SK-N-DZ (cell line): ENCODE measurements around the gene IMMP2L.

Source experiments
- DNase-seq: peaks from one replicate; pipeline ENCODE4 v3.0.0-alpha.2; 2015; ENCODE audit warnings: low spot score

Gene IMMP2L

DNA sequence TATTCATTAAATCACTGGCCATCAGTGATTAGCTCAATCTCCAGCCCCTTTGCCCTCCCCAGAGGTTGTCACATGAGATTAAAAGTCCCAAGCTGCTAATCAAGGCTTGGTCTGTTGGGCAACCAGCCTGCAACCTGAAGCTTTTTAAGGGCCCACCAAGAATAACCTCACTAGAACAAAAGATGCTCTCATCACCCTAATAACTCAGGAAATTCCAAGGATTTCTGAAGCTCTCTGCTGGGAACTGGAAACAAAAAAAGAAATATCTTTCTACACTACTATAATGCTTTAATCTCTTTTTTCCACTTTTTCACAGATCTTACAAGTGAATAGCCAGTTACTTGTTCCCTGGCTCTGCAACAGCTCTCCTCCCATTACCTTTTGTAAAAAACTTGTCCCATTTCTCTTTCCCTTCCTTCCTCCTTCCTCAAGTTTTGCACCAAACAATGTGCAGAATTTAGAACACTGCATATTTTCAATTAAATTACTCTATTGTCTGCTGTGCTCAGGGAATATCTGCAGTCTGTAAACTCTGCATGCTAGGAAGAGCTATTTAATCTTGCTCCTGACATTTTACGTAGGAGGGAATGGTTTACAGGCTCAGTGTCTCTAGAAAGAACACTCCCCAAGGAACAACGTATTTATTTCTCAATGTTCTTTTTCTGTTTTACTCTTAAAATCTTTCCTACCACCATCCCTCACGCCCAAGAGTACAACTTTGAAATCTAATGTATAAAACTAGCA is 169.1 kb downstream of the IMMP2L start:
- no peak for DNase-seq

GRCh38 chr7:111392294-111392693 is 170.0 kb downstream of the IMMP2L start:
- no peak for DNase-seq

DNA sequence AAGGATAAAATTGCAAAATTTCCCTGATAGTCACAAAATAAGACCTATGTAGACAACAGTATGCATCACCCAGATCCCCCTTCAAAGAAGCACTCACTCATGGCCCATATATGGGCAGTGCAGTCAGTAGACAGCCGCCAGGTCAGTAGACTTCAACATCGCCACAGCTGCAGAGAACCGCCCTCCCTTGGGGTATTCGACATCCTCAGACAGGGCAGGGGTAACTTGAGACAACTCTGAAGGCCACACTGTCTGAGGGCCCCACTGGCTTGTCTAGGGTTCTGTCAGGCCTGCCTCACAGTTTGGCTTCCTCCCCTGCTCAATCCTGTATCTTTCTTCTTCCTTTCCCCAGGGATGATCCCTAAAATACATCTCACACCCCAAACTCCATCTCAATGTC is 172.3 kb downstream of the IMMP2L start:
- DNase-seq, result no peak

DNA sequence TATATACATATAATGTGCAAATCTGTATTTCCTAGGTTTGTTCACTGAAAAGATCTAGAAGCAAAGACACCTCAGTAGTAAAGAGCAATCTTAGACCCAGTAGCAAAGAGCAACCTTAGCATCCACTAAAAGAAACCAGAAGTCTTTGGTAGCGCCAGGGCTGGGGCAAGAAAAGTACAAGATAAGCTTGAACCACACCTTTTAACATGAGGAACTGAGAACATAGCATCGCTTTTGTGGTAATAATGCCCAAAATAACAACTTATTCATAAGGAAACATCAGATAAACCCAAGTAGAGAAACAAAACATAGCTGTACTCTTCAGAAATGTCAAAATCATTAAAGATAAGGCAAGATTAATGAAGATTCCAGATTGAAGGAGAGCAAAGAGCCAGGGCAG is 173.4 kb downstream of the IMMP2L start:
- DNase-seq, result no peak

GRCh38 chr7:111388016-111388415 is 174.3 kb downstream of the IMMP2L start:
- DNase-seq, result no peak

DNA sequence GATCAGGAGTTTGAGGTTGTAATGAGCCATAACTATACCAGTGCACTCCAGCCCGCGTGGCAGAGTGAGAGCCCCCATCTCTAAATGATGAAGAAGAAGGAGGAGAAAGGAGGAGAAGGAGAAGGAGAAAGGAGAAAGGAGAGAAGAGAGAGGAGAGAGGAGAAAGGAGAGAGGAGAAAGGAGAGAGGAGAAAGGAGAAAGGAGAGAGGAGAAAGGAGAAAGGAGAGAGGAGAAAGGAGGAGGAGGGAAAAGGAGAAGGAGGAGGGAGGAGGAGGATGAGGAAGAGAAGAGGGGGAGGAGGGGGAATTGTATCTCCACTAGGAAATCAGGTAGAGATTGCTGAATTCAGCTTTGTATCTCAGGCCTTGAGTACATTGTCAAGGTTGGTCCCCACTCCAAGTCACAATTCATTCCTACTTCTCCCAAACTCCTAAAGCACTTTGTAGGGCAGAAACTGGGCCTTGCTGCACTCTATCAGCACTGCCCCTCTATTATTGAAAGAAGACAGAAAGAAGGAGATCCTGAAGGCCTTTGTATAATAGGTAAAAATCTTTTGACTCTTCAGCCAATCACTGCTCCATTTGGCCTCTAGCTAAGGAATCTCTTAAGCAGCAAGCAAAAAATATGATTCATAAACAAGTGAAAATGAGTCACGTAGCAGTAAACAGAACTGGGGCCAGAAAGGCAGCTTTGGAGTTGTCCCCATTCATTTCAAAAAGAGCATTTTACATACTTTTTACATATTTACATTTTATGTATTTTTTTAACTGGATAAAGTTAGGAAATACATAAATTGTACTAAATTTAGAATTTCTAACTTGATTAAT is 178.0 kb downstream of the IMMP2L start:
- no peak for DNase-seq

DNA sequence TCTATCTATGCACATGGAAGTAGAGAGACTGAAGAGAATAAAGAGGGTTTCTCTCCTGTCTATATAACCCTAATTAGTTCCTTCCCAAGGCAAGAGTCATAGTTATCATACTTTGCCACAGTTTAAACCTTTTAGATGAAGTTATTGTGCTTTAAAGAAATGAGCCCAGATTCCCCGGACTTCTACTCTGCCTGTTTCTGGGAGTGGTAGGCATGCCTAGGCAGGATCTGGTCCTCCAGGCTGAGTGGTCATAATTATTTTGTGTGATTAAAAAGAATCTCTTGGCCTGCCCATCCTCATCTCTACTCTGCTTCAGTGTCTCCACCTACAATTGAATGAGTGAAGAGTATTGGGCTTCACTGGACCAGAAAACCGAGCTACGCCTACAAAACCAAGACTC is 179.2 kb downstream of the IMMP2L start:
- DNase-seq, result no peak

- no peak for DNase-seq
Measured at GRCh38 chr7:111381590-111381989, 180.7 kb downstream of the IMMP2L start.

- DNase-seq, result no peak
Measured at GRCh38 chr7:111380945-111381344, 181.3 kb downstream of the IMMP2L start.

DNA sequence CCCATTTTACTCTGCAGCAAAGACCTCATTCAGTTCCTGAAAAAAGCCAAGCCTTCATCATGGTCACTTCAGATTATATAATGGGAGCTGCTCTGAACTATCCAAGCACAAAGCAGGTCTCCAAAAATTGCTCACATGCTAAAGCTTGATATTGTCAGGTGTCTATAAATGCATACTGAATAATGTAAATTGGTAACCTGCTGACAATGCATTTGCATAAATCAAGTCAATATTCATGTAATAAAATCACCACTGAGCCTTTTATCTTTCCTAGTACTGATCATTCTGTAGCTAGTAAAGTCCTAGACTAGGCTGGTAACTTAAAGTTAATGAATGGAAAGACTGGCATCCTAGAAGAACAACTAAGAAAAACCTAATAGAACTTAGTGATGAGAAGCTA is 188.3 kb downstream of the IMMP2L start:
- no peak for DNase-seq

GRCh38 chr7:111371437-111371836 is 190.9 kb downstream of the IMMP2L start:
- DNase-seq, result no peak

- DNase-seq, result no peak
Measured at GRCh38 chr7:111370002-111370401, 192.3 kb downstream of the IMMP2L start.

GRCh38 chr7:111368381-111369065 is 193.8 kb downstream of the IMMP2L start:
- DNase-seq, result no peak

DNA sequence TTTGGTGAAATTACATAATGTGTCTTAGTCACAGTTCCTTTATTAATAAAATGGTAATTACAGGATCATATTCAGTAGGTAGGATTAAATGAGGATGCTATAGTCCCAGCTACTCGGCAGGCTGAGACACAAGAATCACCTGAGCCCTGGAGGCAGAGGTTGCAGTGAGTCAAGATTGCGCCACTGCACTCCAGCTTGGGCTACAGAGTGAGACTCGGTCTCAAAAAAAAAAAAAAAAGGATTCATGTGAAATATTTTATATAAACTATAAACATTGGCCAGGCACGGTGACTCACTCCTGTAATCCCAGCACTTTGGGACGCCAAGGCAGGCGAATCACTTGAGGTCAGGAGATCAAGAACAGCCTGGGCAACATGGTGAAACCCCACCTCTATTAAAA is 197.9 kb downstream of the IMMP2L start:
- DNase-seq, result no peak

DNA sequence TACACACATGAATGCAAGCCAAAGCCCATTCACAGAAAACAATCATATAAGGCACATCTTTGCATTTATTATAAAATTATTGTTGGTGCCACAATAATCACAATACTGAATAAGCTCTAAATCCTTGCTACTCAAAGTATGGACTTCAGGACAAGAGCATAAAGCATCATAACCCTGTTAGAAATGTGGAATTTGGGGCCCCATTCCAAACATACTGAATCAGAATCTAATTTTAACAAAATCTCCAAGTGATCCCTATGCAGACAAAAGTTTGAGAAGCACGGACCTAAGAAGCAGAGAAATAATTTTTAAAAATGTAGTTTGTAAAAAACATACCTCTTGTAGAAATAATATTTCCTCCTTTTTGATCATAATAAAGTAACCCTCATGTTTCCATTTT is 199.2 kb downstream of the IMMP2L start:
- no peak for DNase-seq

DNA sequence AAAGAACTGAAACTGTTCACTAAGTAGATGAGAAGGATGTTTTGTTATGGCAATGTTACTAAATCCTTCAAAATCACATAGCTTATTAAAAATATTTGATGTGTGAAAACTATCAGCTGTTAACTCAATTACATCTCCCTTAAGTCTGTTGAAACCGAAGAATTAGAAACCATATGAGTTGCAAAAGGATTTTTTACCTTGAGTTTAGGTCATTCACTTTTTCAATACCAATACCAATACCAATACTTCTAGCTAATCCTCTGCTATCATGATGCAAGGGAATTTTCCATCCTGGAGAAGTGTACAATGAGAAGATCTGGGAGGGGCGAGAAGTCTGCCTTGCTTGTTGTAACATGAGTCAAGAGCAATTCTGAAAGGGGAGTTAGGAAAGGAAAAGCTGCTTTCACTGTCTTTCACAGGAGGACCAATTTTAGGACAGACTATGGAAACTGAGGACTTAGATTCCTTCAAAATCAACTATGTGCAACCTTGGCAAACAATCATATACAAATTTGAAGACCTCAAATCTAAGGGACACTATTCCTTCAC is 199.7 kb downstream of the IMMP2L start:
- no peak for DNase-seq

DNA sequence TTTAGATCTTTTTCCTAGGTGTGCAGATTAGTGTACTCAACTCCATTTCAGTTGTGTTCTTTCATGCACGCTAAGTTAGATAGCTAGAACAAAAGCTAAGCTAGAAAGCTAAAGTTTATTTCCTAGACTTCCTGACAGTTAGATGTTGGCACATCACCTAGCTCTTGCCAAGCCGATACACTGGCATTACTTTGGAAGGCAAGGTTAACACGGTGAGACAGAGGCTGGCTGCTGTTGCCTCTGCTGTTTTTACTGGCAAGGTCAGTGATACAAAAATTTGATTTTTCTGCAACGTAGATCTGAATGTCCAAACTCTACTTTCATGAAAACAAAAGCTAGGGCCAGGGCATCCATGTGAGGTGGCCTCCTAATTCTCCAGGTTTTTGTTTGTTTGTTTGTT is 203.4 kb downstream of the IMMP2L start:
- no peak for DNase-seq

DNA sequence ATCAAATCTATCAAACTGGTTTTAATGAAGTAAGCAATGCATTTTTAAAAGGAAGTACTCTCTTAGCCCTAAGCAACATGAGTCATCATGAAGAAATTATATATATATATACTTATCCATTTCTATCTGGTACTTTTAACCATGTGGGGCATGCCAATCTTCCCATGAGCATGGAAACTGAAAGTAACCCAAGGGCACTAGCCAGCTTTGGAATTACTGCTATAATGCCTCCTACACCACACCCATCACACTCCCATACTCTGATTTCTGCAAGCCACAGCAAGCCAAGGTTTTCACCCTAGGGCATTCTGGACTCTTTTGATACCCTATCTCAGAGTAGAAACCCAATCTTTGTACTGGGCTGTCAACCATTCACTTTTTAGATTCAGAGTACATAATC is 204.6 kb downstream of the IMMP2L start:
- DNase-seq, result no peak

DNA sequence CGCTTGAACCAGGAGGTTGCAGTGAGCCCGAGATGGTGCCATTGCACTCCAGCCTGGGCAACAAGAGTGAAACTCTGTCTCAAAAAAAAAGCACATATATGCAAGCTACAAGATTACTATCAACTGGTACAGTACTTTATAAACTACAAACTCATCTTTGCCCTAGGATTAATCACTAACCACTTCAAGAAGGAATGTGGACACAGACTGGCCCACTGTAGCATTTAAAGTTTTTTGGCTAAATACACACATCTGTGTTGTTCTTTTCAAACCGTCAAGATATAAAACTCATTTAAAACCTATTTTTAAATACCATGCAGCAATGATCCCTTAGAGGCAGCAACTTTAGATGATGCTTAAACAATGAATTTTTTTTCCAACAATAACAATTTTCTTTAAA is 205.4 kb downstream of the IMMP2L start:
- DNase-seq, result no peak

- DNase-seq, result no peak
Measured at GRCh38 chr7:111352319-111352718, 210.0 kb downstream of the IMMP2L start.

GRCh38 chr7:111346219-111346618 is 216.1 kb downstream of the IMMP2L start:
- no peak for DNase-seq

DNA sequence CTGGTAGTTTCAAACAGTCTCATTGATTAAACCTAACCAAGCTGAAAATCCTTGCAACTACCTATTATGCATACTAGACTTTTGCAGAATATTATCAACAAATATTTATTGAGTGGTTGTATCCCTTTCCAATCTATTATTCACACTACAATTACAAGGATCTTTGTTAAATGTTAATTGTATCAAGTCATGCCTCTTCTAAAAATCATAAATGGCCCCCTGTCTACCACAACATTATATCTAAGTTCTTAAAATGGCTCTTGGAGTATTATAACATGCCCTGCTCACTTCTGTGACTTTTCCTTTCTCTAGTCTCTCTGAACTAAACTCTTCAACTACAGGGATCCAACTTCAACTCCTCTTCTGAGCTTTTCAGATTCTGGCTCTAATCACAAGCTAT is 219.3 kb downstream of the IMMP2L start:
- DNase-seq, result no peak
